ENCODE data around the gene TOR1AIP2.

The TOR1AIP2 gene

GRCh38 chr1:179822065-179822464 lies 55.5 kb downstream of the TOR1AIP2 start:
- DNase-seq (ENCODE audit: low spot score): no peak
- CTCF ChIA-PET: no interaction called here
- TF ChIP-seq CTCF (conservative IDR thresholded peaks at IDR 0.05; ENCODE audit: low read depth): no peak
- POLR2A ChIA-PET (ENCODE audit: low non-redundant PET): no interaction called here
- H3K27ac ChIP-seq: no peak overlapping the region

- no peak for DNase-seq (ENCODE audit: low spot score)
- TF ChIP-seq CTCF (conservative IDR thresholded peaks at IDR 0.05; ENCODE audit: low read depth): no peak
- POLR2A ChIA-PET (ENCODE audit: low non-redundant PET): no interaction called here
- CTCF ChIA-PET: no interaction called here
- no peak overlapping the region for H3K27ac ChIP-seq
Observed at GRCh38 chr1:179821524-179821923, 56.1 kb downstream of the TOR1AIP2 start.

GRCh38 chr1:179820226-179820970 lies 57.2 kb downstream of the TOR1AIP2 start:
- ChIA-PET POLR2A (ENCODE audit: low non-redundant PET) (no interaction called here), CTCF (interaction anchor here (1.5 kb wide), 1 partner anchor 114 kb away, joined by 3 read pairs; no protein-coding TSS in a partner anchor)
- no peak for DNase-seq (ENCODE audit: low spot score)
- no peak for TF ChIP-seq CTCF (conservative IDR thresholded peaks at IDR 0.05; ENCODE audit: low read depth)
- no peak overlapping the region for H3K27ac ChIP-seq

GRCh38 chr1:179818743-179819173 lies 58.8 kb downstream of the TOR1AIP2 start:
- no peak overlapping the region for H3K27ac ChIP-seq
- no peak for DNase-seq (ENCODE audit: low spot score)
- ChIA-PET POLR2A (ENCODE audit: low non-redundant PET) (no interaction called here), CTCF (interaction anchor here (0.6 to 1.3 kb wide), 3 partner anchors 8 to 48 kb away, joined by 3 to 6 read pairs (median 4); no protein-coding TSS in a partner anchor)
- TF ChIP-seq CTCF (conservative IDR thresholded peaks at IDR 0.05; ENCODE audit: low read depth): no peak

- DNase-seq (ENCODE audit: low spot score): no peak
- ChIA-PET CTCF (interaction anchor here (0.6 to 1.3 kb wide), 3 partner anchors 8 to 442 kb away, joined by 3 to 6 read pairs (median 4); no protein-coding TSS in a partner anchor), POLR2A (ENCODE audit: low non-redundant PET) (no interaction called here)
- no peak for TF ChIP-seq CTCF (conservative IDR thresholded peaks at IDR 0.05; ENCODE audit: low read depth)
- no peak overlapping the region for H3K27ac ChIP-seq
Observed at GRCh38 chr1:179818260-179818659, 59.3 kb downstream of the TOR1AIP2 start.

- no peak for DNase-seq (ENCODE audit: low spot score)
- CTCF ChIA-PET: interaction anchor here (0.6 to 1.3 kb wide), 2 partner anchors 8 to 443 kb away, joined by 3 to 6 read pairs; no protein-coding TSS in a partner anchor
- no peak for TF ChIP-seq CTCF (conservative IDR thresholded peaks at IDR 0.05; ENCODE audit: low read depth)
Observed at GRCh38 chr1:179817789-179818188, 59.8 kb downstream of the TOR1AIP2 start.

More at GRCh38 chr1:179817789-179818188, 59.8 kb downstream of the TOR1AIP2 start:
- H3K27ac ChIP-seq: no peak overlapping the region
- POLR2A ChIA-PET (ENCODE audit: low non-redundant PET): no interaction called here

Measured in RWPE1 (cell line).